Measurements from ENCODE around the gene CDYL2.
A peak's percentile ranks its signal among the peaks of the same experiment; 100 is the strongest.
"Not testable (repeated sequence)": the region's sequence is repeated elsewhere in the genome, so short reads cannot be mapped to it uniquely, and the experiment has no call there.

CDYL2 gene

GRCh38 chr16:80807906-80808305 lies 3.5 kb upstream of the CDYL2 start:
- no peak for DNase-seq (ENCODE audit: low read depth in 3 of 3)

GRCh38 chr16:80806927-80807340 lies 2.5 kb upstream of the CDYL2 start:
- DNase-seq (ENCODE audit: low read depth in 3 of 3) = peak; percentile 27 to 65 (median 38)

DNA sequence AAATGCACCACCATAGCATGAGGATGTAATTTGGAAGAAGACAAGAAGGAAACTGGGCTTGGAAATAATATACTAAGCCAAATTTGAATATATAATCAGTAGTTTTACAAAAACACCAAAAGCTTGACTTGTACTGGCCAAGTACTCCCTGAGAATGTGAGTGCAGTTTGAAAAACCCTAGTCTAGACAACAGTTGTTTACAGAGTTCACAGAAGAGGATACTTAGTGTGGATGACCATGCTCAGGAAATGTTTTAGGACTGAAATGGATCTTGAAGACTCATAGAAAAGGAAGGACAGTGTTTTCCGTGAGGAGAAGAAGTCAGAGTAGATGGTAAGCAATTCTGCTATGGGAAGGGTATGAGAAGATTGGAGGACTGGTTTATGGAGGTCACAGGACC lies 1.9 kb upstream of the CDYL2 start:
- no peak for DNase-seq (ENCODE audit: low read depth in 3 of 3)

DNA sequence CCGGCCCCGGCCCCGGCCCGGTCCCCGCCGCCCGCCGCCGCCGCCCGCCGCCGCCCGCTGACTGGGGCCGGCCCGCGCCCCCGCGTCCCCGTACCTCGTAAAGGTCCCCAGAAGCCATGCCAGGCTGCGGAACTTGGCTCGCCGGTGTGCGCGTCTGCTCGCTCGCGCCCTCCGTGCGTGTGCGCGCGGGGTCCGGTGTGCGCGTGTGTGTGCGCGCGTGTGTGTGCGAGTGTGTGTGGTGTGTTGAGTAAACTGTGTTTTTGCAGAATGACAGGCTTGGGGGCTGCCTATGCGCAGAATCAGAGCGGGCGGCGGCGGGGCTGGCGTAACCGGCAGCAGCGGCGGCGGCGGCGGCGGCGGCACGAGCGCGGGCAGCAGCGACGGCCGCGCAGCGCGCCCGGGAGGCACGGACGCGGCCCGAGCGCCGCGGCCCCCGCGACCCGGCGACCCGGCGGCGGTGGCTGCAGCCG lies 307 bp downstream of the CDYL2 start:
- DNase-seq (ENCODE audit: low read depth in 3 of 3) = peak; percentile 28 to 65 (median 34)

GRCh38 chr16:80803339-80804055 lies 901 bp downstream of the CDYL2 start:
- DNase-seq (ENCODE audit: low read depth in 3 of 3) = peak in 2 of 3 experiments; percentile 17 to 28

DNA sequence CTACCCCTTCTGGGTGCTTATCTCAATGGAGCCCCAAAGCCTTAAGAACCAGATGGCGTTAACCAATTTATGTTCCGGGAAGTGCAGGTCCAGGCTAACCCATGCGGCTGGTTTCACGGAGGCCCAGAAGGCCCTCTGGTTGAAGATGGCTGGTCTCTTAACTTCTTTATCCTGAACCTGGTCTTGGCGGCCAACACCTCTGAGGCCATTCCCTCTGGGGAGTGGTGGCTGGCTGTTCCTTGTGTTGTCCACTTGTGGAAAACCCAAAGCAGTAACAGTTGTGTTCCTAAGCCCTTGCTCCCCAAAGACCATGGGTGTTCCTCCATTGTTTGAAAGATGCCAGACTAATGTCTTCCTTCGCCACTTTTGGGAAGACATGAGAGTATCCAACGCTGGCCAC lies 1.5 kb downstream of the CDYL2 start:
- no peak for DNase-seq (ENCODE audit: low read depth in 3 of 3)

DNA sequence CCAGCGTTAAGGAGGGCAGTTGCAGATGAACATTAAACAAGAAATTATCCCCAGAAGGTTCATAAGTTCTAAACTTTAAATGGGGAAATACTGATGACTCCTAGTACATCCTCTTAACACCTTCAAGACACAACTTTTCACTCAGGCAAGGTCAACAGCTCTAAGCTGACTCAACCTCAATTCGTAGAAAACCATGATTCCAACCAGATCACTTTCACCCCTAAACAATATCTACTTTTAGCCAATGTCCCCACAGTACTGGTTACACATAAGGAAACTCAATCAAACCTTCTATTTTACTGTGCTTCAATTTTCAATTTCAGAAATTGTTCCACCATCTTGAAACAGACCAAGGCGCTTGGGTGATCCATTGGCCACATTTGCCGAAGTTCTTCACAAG lies 2.3 kb downstream of the CDYL2 start:
- no peak for DNase-seq (ENCODE audit: low read depth in 3 of 3)

DNA sequence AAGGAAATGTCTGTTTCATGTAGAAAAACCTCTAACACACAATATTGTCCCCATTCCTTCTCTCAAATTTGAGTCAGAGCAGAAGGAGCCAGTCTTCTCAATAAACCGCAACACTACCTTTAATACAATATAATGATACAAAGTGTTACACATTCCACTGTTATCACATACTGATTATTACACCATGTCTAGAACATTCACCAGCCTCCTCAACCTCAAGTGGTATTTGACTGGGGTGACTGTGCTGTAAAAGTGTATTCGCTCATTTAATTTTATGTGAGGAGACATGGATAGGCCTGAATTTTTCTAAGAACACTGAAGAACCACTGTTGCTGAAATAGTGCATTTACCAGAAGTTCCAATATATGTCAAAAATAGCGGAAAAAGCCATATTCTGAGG lies 10.3 kb downstream of the CDYL2 start:
- no peak for DNase-seq (ENCODE audit: low read depth in 3 of 3)

DNA sequence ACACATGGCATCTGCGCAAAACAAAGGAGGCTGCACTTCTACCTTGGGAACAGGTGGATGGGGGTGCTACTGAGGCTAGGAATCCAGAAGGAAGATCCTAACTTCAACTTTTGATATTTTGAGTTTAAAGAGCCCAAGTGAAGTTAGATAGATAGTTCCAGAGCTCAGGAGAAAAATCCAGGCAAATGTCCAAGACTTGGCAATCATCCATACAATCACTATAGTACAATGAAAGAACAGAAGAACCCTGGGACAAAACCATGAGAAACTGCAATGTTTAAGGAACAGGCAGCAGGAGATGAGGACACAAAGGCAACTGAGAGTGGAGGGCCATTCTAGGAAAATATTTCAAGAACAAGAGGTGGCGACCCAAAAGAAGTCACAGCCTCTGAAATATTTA lies 12.4 kb downstream of the CDYL2 start:
- DNase-seq (ENCODE audit: low read depth in 3 of 3) = no peak

- DNase-seq (ENCODE audit: low read depth in 3 of 3) = no peak
Measured at GRCh38 chr16:80791411-80791810, 13.0 kb downstream of the CDYL2 start.

DNA sequence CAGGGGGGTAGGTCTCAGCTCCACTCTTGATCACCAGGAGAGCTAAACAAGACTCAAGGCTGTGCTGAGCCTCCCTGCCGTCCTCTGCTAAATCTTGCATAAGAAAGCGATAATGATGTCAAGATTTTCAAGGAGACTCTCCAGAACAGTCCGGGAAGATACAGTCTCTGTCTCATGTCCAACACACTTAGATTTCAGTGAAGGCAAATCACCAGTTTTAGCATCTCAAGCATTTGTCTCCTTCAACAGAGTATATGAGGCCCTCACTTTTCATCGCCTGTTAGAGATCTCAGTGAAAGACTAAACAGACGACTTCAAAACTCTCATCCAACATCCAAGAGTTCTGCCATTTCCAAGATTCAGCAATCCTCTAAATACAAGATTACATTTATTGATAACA lies 13.6 kb downstream of the CDYL2 start:
- no peak for DNase-seq (ENCODE audit: low read depth in 3 of 3)

GRCh38 chr16:80788027-80788426 lies 16.4 kb downstream of the CDYL2 start:
- no peak for DNase-seq (ENCODE audit: low read depth in 3 of 3)

DNA sequence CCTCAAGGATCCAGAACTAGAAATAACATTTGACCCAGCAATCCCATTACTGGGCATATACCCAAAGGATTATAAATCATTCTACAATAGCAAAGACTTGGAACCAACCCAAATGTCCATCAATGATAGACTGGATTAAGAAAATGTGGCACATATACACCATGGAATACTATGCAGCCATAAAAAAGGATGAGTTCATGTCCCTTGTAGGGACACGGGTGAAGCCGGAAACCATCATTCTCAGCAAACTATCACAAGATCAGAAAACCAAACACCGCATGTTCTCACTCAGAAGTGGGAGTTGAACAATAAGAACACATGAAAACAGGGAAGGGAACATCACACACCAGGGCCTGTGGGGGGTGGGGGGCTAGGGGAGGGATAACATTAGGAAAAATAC lies 17.8 kb downstream of the CDYL2 start:
- not testable (repeated sequence) for DNase-seq (ENCODE audit: low read depth in 3 of 3)

DNA sequence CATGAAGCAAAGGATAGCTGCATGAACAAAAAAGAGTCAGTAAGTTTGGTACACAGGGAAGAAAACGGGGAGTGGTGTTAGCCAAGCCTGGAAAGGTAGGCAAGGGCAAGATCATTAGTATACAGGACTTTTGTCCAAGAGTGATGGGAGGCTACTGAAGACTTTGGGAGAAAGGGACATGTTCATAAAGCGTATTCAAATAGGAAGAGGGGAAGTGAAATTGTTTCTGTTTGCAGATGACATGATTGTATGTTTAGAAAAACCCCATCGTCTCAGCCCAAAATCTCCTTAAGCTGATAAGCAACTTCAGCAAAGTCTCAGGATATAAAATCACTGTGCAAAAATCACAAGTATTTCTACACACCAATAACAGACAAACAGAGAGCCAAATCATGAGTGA lies 19.4 kb downstream of the CDYL2 start:
- DNase-seq (ENCODE audit: low read depth in 3 of 3) = no peak

DNA sequence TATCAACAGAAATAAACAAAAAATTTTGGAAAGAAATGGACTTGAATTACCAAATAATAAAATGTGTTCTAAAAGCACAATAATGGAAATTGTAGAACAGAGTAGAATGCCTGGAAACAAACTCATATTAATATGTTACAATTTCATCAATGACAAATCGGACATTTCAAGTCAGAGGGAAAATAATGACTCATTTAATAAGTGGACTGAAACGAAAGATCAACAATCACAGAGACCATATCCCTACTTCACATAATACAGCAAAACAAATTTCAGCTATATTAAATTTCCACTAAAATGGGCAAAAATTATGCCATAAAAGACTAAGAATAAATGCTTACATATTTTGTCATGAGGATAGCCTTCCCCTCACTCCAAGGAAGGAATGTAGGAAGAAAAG lies 25.7 kb downstream of the CDYL2 start:
- no peak for DNase-seq (ENCODE audit: low read depth in 3 of 3)

- DNase-seq (ENCODE audit: low read depth in 3 of 3) = no peak
Measured at GRCh38 chr16:80776856-80777255, 27.5 kb downstream of the CDYL2 start.

- no peak for DNase-seq (ENCODE audit: low read depth in 3 of 3)
Measured at GRCh38 chr16:80775450-80775849, 28.9 kb downstream of the CDYL2 start.

GRCh38 chr16:80766798-80767197 lies 37.6 kb downstream of the CDYL2 start:
- DNase-seq (ENCODE audit: low read depth in 3 of 3) = no peak

DNA sequence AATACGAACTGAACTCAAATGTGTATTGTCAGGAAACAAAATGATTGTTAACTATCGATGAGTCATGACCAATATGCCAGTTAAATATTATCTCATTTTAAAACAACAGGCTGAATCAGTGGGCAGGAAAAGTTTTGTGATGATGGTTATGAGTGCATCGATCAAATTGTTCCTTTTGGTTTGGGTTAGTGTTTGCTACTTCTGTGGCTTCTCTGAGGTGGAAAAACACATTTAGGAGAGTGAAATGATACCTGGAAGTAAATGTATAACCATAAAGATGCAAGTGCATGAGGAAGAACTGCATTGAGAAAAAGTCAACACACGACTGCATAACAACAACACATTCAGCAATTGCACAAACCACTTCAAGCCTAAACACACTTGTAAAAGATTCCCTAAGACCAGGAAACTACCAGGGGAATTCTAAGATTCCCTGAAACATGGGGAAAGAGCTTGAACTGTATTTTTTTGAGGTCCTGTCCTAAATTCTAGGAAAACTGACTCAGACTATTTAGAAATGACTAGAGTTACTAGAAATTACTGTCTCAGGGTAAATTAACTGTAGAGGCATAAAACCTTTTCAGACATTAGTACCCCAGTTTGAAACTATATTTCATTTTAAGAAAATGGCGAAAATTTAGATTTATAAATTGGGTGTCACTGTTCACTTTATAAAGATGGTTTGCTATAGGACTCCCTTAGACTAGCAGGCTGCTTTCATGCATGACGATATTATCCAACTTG lies 44.8 kb downstream of the CDYL2 start:
- DNase-seq (ENCODE audit: low read depth in 3 of 3) = no peak

- no peak for DNase-seq (ENCODE audit: low read depth in 3 of 3)
Measured at GRCh38 chr16:80754476-80754875, 49.9 kb downstream of the CDYL2 start.

DNA sequence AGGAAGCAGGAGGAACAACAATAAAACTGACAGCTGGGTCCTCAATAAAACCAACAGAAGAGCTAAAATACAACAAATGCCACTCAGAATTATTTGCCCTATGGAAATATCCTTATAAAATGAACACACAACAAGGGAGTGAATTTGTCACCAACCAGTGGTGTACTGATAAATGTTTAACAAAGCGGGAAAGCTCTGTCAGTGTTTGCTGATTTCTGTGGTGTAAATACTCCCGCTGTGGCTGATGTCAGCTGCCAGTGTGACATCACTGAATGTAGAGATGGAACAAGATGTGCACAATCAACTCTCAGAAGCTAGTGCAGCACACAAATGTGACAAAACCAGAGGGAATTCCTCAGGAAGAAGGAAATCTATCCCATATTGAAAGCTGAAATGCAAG lies 51.9 kb downstream of the CDYL2 start:
- DNase-seq (ENCODE audit: low read depth in 3 of 3) = no peak

DNA sequence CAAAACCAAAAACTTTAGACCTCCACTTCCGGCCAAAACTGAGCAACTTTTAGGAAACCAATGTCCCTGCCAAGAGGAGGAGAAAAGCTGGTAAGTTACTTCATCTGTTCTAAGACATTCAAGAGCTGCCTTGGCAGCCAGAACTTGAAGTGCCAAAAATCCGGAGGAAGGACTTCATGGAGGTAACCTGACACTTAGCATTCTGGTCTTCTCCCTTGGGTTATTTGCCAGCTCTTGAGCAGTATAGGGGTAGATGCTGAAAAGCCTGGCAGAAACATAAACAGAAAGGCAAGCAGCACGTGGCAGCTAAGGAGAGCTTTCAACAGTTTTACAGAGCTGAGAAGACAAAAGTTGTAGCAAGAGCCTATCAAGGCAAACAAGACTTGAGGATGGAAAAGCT lies 53.2 kb downstream of the CDYL2 start:
- DNase-seq (ENCODE audit: low read depth in 3 of 3) = no peak

DNA sequence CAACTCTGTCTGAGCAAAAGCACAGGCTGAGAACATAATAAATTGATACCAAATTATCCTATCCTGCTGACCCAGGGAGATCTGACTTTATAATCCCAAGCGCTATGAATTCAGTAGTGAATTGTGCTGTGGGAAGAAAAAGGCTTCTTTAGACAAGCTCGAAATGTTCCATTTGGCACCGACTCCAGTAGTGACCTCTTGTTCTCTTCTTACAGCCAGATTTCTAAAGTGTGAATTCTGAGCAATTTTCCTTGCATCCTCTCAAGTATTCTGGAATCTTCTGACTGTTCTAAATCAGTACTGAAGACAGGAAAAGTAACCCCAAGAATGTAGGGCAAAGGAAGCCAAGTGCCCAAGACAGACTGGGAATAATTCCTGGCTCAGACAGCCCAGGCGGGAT lies 58.2 kb downstream of the CDYL2 start:
- DNase-seq (ENCODE audit: low read depth in 3 of 3) = no peak

All from stimulated activated CD4-positive, alpha-beta T cell treated with anti-CD3 and anti-CD28 coated beads, TNF-alpha, amount 100 ng/mL, for 24 hours (primary cell).